ENCODE measurements around the gene NBPF6. TPM values are rescaled to one million over a fixed set of nuclear protein-coding genes. Genes with fewer than 3 reads are reported as not detected.
"Not testable (repeated sequence)": the region's sequence is repeated elsewhere in the genome, so short reads cannot be mapped to it uniquely, and the experiment has no call there.

The NBPF6 gene
- total and polyA plus RNA-seq, 4 donors: not detected

GRCh38 chr1:108454521-108454920 lies 4.4 kb downstream of the NBPF6 start:
- WGBS, 2 donors: no CpG with 5 or more reads among the region's 2 CpGs
- not testable (repeated sequence) for ATAC-seq (ENCODE audit: low FRiP score)

GRCh38 chr1:108458661-108459060 lies 8.5 kb downstream of the NBPF6 start:
- ATAC-seq (ENCODE audit: low FRiP score); H3K27ac ChIP-seq (ENCODE audit: low read depth in 1 of 2, low read length in 2 of 2); H3K4me1 ChIP-seq (ENCODE audit: control insufficient read depth in 1 of 2, insufficient read depth in 2 of 2, low read length in 2 of 2); H3K27me3 ChIP-seq (ENCODE audit: control insufficient read depth in 1 of 2, insufficient read depth in 2 of 2, low read length in 1 of 2); intact Hi-C loops (cut with DNase I); H3K36me3 ChIP-seq (ENCODE audit: control insufficient read depth in 1 of 2, insufficient read depth in 2 of 2, low read length in 1 of 2); DNase-seq; H3K4me3 ChIP-seq (ENCODE audit: low read length in 2 of 2); H3K9me3 ChIP-seq (ENCODE audit: control insufficient read depth, low read length): not testable (repeated sequence)
- WGBS, 2 donors: no CpG with 5 or more reads among the region's 2 CpGs

More at GRCh38 chr1:108454521-108454920, 4.4 kb downstream of the NBPF6 start:
- H3K27me3 ChIP-seq (ENCODE audit: control insufficient read depth in 1 of 2, insufficient read depth in 2 of 2, low read length in 1 of 2); H3K4me1 ChIP-seq (ENCODE audit: control insufficient read depth in 1 of 2, insufficient read depth in 2 of 2, low read length in 2 of 2); intact Hi-C loops (cut with DNase I); H3K27ac ChIP-seq (ENCODE audit: low read depth in 1 of 2, low read length in 2 of 2); H3K9me3 ChIP-seq (ENCODE audit: control insufficient read depth, low read length); H3K4me3 ChIP-seq (ENCODE audit: low read length in 2 of 2); H3K36me3 ChIP-seq (ENCODE audit: control insufficient read depth in 1 of 2, insufficient read depth in 2 of 2, low read length in 1 of 2); DNase-seq: not testable (repeated sequence)

- intact Hi-C loops (cut with DNase I); H3K4me3 ChIP-seq (ENCODE audit: low read length in 2 of 2); DNase-seq; H3K9me3 ChIP-seq (ENCODE audit: control insufficient read depth, low read length); H3K36me3 ChIP-seq (ENCODE audit: control insufficient read depth in 1 of 2, insufficient read depth in 2 of 2, low read length in 1 of 2); H3K27ac ChIP-seq (ENCODE audit: low read depth in 1 of 2, low read length in 2 of 2); ATAC-seq (ENCODE audit: low FRiP score); H3K4me1 ChIP-seq (ENCODE audit: control insufficient read depth in 1 of 2, insufficient read depth in 2 of 2, low read length in 2 of 2); H3K27me3 ChIP-seq (ENCODE audit: control insufficient read depth in 1 of 2, insufficient read depth in 2 of 2, low read length in 1 of 2): not testable (repeated sequence)
- no CpG with 5 or more reads among the region's 3 CpGs for WGBS, 2 donors
These were observed 11.6 kb downstream of the NBPF6 start for GRCh38 chr1:108461758-108462157.

GRCh38 chr1:108463962-108464361 lies 13.8 kb downstream of the NBPF6 start:
- H3K27me3 ChIP-seq (ENCODE audit: control insufficient read depth in 1 of 2, insufficient read depth in 2 of 2, low read length in 1 of 2); ATAC-seq (ENCODE audit: low FRiP score); H3K27ac ChIP-seq (ENCODE audit: low read depth in 1 of 2, low read length in 2 of 2); H3K9me3 ChIP-seq (ENCODE audit: control insufficient read depth, low read length); H3K4me1 ChIP-seq (ENCODE audit: control insufficient read depth in 1 of 2, insufficient read depth in 2 of 2, low read length in 2 of 2); H3K4me3 ChIP-seq (ENCODE audit: low read length in 2 of 2); DNase-seq; H3K36me3 ChIP-seq (ENCODE audit: control insufficient read depth in 1 of 2, insufficient read depth in 2 of 2, low read length in 1 of 2); intact Hi-C loops (cut with DNase I): not testable (repeated sequence)
- WGBS, 2 donors: no CpG with 5 or more reads among the region's 3 CpGs

GRCh38 chr1:108466166-108466565 lies 16.0 kb downstream of the NBPF6 start:
- not testable (repeated sequence) for H3K4me1 ChIP-seq (ENCODE audit: control insufficient read depth in 1 of 2, insufficient read depth in 2 of 2, low read length in 2 of 2); ATAC-seq (ENCODE audit: low FRiP score)
- WGBS, 2 donors: no CpG with 5 or more reads among the region's 8 CpGs

GRCh38 chr1:108467155-108467554 lies 17.0 kb downstream of the NBPF6 start:
- H3K27me3 ChIP-seq (ENCODE audit: control insufficient read depth in 1 of 2, insufficient read depth in 2 of 2, low read length in 1 of 2); H3K4me1 ChIP-seq (ENCODE audit: control insufficient read depth in 1 of 2, insufficient read depth in 2 of 2, low read length in 2 of 2); DNase-seq; H3K36me3 ChIP-seq (ENCODE audit: control insufficient read depth in 1 of 2, insufficient read depth in 2 of 2, low read length in 1 of 2); ATAC-seq (ENCODE audit: low FRiP score); intact Hi-C loops (cut with DNase I); H3K27ac ChIP-seq (ENCODE audit: low read depth in 1 of 2, low read length in 2 of 2); H3K9me3 ChIP-seq (ENCODE audit: control insufficient read depth, low read length); H3K4me3 ChIP-seq (ENCODE audit: low read length in 2 of 2): not testable (repeated sequence)
- WGBS, 2 donors: 63 to 65% methylated on average over 3 of the region's 5 CpGs

More at GRCh38 chr1:108466166-108466565, 16.0 kb downstream of the NBPF6 start:
- DNase-seq; H3K9me3 ChIP-seq (ENCODE audit: control insufficient read depth, low read length); intact Hi-C loops (cut with DNase I); H3K27me3 ChIP-seq (ENCODE audit: control insufficient read depth in 1 of 2, insufficient read depth in 2 of 2, low read length in 1 of 2); H3K36me3 ChIP-seq (ENCODE audit: control insufficient read depth in 1 of 2, insufficient read depth in 2 of 2, low read length in 1 of 2); H3K4me3 ChIP-seq (ENCODE audit: low read length in 2 of 2); H3K27ac ChIP-seq (ENCODE audit: low read depth in 1 of 2, low read length in 2 of 2): not testable (repeated sequence)

- H3K36me3 ChIP-seq (ENCODE audit: control insufficient read depth in 1 of 2, insufficient read depth in 2 of 2, low read length in 1 of 2); H3K9me3 ChIP-seq (ENCODE audit: control insufficient read depth, low read length); H3K4me1 ChIP-seq (ENCODE audit: control insufficient read depth in 1 of 2, insufficient read depth in 2 of 2, low read length in 2 of 2); H3K27ac ChIP-seq (ENCODE audit: low read depth in 1 of 2, low read length in 2 of 2); H3K4me3 ChIP-seq (ENCODE audit: low read length in 2 of 2); H3K27me3 ChIP-seq (ENCODE audit: control insufficient read depth in 1 of 2, insufficient read depth in 2 of 2, low read length in 1 of 2); DNase-seq; intact Hi-C loops (cut with DNase I); ATAC-seq (ENCODE audit: low FRiP score): not testable (repeated sequence)
- whole genome bisulfite sequencing, 2 donors: 39 to 44% methylated on average over 4 of the region's 4 CpGs
These were observed 20.6 kb downstream of the NBPF6 start for GRCh38 chr1:108470750-108471149.

GRCh38 chr1:108474516-108474915 lies 24.4 kb downstream of the NBPF6 start:
- H3K4me1 ChIP-seq (ENCODE audit: control insufficient read depth in 1 of 2, insufficient read depth in 2 of 2, low read length in 2 of 2); H3K4me3 ChIP-seq (ENCODE audit: low read length in 2 of 2); H3K36me3 ChIP-seq (ENCODE audit: control insufficient read depth in 1 of 2, insufficient read depth in 2 of 2, low read length in 1 of 2); DNase-seq; ATAC-seq (ENCODE audit: low FRiP score); intact Hi-C loops (cut with DNase I); H3K27me3 ChIP-seq (ENCODE audit: control insufficient read depth in 1 of 2, insufficient read depth in 2 of 2, low read length in 1 of 2); H3K9me3 ChIP-seq (ENCODE audit: control insufficient read depth, low read length); H3K27ac ChIP-seq (ENCODE audit: low read depth in 1 of 2, low read length in 2 of 2): not testable (repeated sequence)
- 80 to 87% methylated on average over 6 of the region's 6 CpGs for WGBS, 2 donors

- ATAC-seq (ENCODE audit: low FRiP score) (no peak), DNase-seq (no peak)
- no peaks in the 10 kb centered on the region for H3K36me3 ChIP-seq (ENCODE audit: control insufficient read depth in 1 of 2, insufficient read depth in 2 of 2, low read length in 1 of 2)
- no peak overlapping the region for H3K27ac ChIP-seq (ENCODE audit: low read depth in 1 of 2, low read length in 2 of 2)
- no peaks in the 10 kb centered on the region for H3K9me3 ChIP-seq (ENCODE audit: control insufficient read depth, low read length)
- WGBS, 2 donors: 88 to 94% methylated on average over 2 of the region's 2 CpGs
- H3K4me3 ChIP-seq (ENCODE audit: low read length in 2 of 2): no peak overlapping the region
- H3K27me3 ChIP-seq (ENCODE audit: control insufficient read depth in 1 of 2, insufficient read depth in 2 of 2, low read length in 1 of 2): no peaks in the 10 kb centered on the region
- no peaks in the 10 kb centered on the region for H3K4me1 ChIP-seq (ENCODE audit: control insufficient read depth in 1 of 2, insufficient read depth in 2 of 2, low read length in 2 of 2)
- intact Hi-C loops (cut with DNase I): no loop called here
These were observed 28.4 kb downstream of the NBPF6 start for GRCh38 chr1:108478429-108479015.
